Fibroblast of lung (primary cell): ENCODE data around the gene BRAF.

Experiments used
- CTCF ChIP-seq, 2 donors: IDR thresholded peaks in 1 of 2; conservative IDR thresholded peaks in 1 of 2; 1 replicate in 1 of 2; 2 replicates in 1 of 2; pipeline ENCODE4 v1.5.1; 2011 to 2012; ENCODE audit warnings: low read length in 2 of 2, control low read depth in 1 of 2, inconsistent platforms in 1 of 2, low read depth in 1 of 2, mild to moderate bottlenecking in 1 of 2
- EZH2 ChIP-seq: IDR thresholded peaks from 2 replicates; pipeline ENCODE4 v1.5.1; 2012; ENCODE audit warnings: low read length, control low read depth, mild to moderate bottlenecking; ENCODE audit errors: missing control alignments

GRCh38 chr7:140695381-140695780 is 229.3 kb downstream of the BRAF start:
- TF ChIP-seq CTCF (conservative IDR thresholded peaks at IDR 0.05 in 1 of 2, IDR thresholded peaks at IDR 0.05 in 1 of 2; ENCODE audit: low read depth in 1 of 2, low read length in 2 of 2) (no peak), EZH2 (no peak)
